ENCODE measurements around the gene SLC25A21.
"Not testable (repeated sequence)": the region's sequence is repeated elsewhere in the genome, so short reads cannot be mapped to it uniquely, and the experiment has no call there.

SLC25A21 gene

GRCh38 chr14:36713960-36714703 is 458.3 kb downstream of the SLC25A21 start:
- DNase-seq (ENCODE audit: low read depth, low spot score) = no peak

GRCh38 chr14:36707570-36707969 is 464.8 kb downstream of the SLC25A21 start:
- no peak for DNase-seq (ENCODE audit: low read depth, low spot score)

GRCh38 chr14:36702474-36702873 is 469.9 kb downstream of the SLC25A21 start:
- no peak for DNase-seq (ENCODE audit: low read depth, low spot score)

GRCh38 chr14:36701132-36701531 is 471.3 kb downstream of the SLC25A21 start:
- no peak for DNase-seq (ENCODE audit: low read depth, low spot score)

GRCh38 chr14:36700651-36701050 is 471.8 kb downstream of the SLC25A21 start:
- DNase-seq (ENCODE audit: low read depth, low spot score) = no peak

- not testable (repeated sequence) for DNase-seq (ENCODE audit: low read depth, low spot score)
These were observed 473.0 kb downstream of the SLC25A21 start for GRCh38 chr14:36699420-36699819.

- DNase-seq (ENCODE audit: low read depth, low spot score) = no peak
These were observed 481.9 kb downstream of the SLC25A21 start for GRCh38 chr14:36690311-36691040.

GRCh38 chr14:36684946-36685345 is 487.5 kb downstream of the SLC25A21 start:
- DNase-seq (ENCODE audit: low read depth, low spot score) = no peak

GRCh38 chr14:36683083-36683724 is 489.2 kb downstream of the SLC25A21 start:
- no peak for DNase-seq (ENCODE audit: low read depth, low spot score)

GRCh38 chr14:36682338-36682737 is 490.1 kb downstream of the SLC25A21 start:
- no peak for DNase-seq (ENCODE audit: low read depth, low spot score)

GRCh38 chr14:36676236-36676635 is 496.2 kb downstream of the SLC25A21 start:
- DNase-seq (ENCODE audit: low read depth, low spot score) = no peak

GRCh38 chr14:36675581-36675980 is 496.8 kb downstream of the SLC25A21 start:
- no peak for DNase-seq (ENCODE audit: low read depth, low spot score)

- DNase-seq (ENCODE audit: low read depth, low spot score) = no peak
These were observed 497.7 kb downstream of the SLC25A21 start for GRCh38 chr14:36674659-36675058.

- DNase-seq (ENCODE audit: low read depth, low spot score) = no peak
These were observed 500.3 kb downstream of the SLC25A21 start for GRCh38 chr14:36672095-36672494.

GRCh38 chr14:36671149-36671548 is 501.3 kb downstream of the SLC25A21 start:
- no peak for DNase-seq (ENCODE audit: low read depth, low spot score)

- no peak for DNase-seq (ENCODE audit: low read depth, low spot score)
These were observed 504.7 kb downstream of the SLC25A21 start for GRCh38 chr14:36667679-36668078.

GRCh38 chr14:36666416-36667206 is 505.8 kb downstream of the SLC25A21 start:
- DNase-seq (ENCODE audit: low read depth, low spot score) = no peak

- no peak for DNase-seq (ENCODE audit: low read depth, low spot score)
These were observed 506.5 kb downstream of the SLC25A21 start for GRCh38 chr14:36665887-36666415.

GRCh38 chr14:36664322-36665193 is 507.8 kb downstream of the SLC25A21 start:
- DNase-seq (ENCODE audit: low read depth, low spot score) = no peak

Data from activated CD4-positive, CD25-positive, alpha-beta regulatory T cell treated with anti-CD3 and anti-CD28 coated beads, Interleukin-2, amount 50 U/mL, for 16 hours (primary cell).